Spleen (tissue), 7 donors: Measurements from ENCODE around the gene FGF19.
A peak's percentile ranks its signal among the peaks of the same experiment; 100 is the strongest.

ENCODE experiments used
- CTCF ChIP-seq, 11 experiments: fragments of 200-600 bp in 7 of 11; fragments of 450-650 bp in 4 of 11; sonication (generic) in 4 of 11; IDR thresholded peaks in 8 of 11; conservative IDR thresholded peaks in 3 of 11; 1 replicate in 7 of 11; 2 replicates in 4 of 11; pipeline versions ENCODE4 v1.4.0 to v1.8.0; 2016 to 2021; ENCODE audit warnings: antibody characterized with exemption in 11 of 11, inconsistent platforms in 4 of 11, mild to moderate bottlenecking in 1 of 11
- POLR2A ChIP-seq, 3 donors: fragments of 450-650 bp; IDR thresholded peaks; one replicate each; pipeline ENCODE4 v1.5.1; 2017; ENCODE audit warnings: antibody characterized with exemption in 3 of 3, mild to moderate bottlenecking in 1 of 3
- POLR2AphosphoS5 ChIP-seq, 3 donors: sonication (generic); formaldehyde crosslinking; IDR thresholded peaks; one replicate each; pipeline ENCODE4 v1.5.1; 2017; ENCODE audit warnings: antibody characterized with exemption in 3 of 3
- donor health status: DM: no; HTN: no; CAD: no; lungs with moderate emphysema.
- donor health status: DM: no; HTN: no; CAD: no.
- donor health status: DM: no; HTN: no; CAD: no.

GRCh38 chr11:69674886-69675714, 28.7 kb downstream of the FGF19 start, which contains the start of gene LTO1:
- TF ChIP-seq POLR2A (IDR thresholded peaks at IDR 0.05) (peak in 1 of 3 donors; percentile 35), CTCF (IDR thresholded peaks at IDR 0.05 in 8 of 11, conservative IDR thresholded peaks at IDR 0.05 in 3 of 11) (peak in 3 of 11 experiments; percentile 7 to 21 (median 10)), POLR2AphosphoS5 (IDR thresholded peaks at IDR 0.05) (peak; percentile 94 to 97 (median 96))
